NCI-H1105 treated with DMSO at 0.1 percent for 48 hours (cell line): ENCODE results near the gene ZNF407.
"Not testable (repeated sequence)": the region's sequence is repeated elsewhere in the genome, so short reads cannot be mapped to it uniquely, and the experiment has no call there.

ENCODE experiments used
- DNase-seq: peaks from one replicate; lab custom pipeline; 2025; lab: John Stamatoyannopoulos, UW

Gene ZNF407

DNA sequence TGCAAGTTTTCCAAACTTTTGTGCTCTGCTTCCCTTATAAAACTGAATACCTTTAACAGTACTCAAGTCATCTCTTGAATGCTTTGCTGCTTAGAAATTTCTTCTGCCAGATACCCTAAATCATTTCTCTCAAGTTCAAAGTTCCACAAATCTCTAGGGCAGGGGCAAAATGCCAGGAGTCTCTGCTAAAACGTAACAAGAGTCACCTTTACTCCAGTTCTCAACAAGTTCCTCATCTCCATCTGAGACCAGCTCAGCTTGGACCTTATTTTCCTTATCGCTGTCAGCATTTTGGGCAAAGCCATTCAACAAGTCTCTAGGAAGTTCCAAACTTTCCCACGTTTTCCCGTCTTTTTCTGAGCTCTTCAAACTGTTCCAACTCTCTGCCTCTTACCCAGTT, 373.7 kb downstream of the ZNF407 start:
- not testable (repeated sequence) for DNase-seq

DNA sequence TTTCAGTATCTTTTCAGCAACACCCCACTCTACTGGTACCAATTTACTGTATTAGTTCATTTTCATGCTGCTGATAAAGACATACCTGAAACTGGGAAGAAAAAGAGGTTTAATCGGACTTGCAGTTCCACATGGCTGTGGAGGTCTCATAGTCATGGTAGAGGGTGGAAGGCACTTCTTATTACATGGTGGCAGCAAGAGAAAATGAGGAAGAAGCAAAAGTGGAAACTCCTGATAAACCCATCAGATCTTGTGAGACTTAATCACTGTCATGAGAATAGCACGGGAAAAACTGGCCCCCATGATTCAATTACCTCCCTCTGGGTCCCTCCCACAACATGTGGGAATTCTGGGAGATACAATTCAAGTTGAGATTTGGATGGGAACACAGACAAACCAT, 374.1 kb downstream of the ZNF407 start:
- DNase-seq = not testable (repeated sequence)

DNA sequence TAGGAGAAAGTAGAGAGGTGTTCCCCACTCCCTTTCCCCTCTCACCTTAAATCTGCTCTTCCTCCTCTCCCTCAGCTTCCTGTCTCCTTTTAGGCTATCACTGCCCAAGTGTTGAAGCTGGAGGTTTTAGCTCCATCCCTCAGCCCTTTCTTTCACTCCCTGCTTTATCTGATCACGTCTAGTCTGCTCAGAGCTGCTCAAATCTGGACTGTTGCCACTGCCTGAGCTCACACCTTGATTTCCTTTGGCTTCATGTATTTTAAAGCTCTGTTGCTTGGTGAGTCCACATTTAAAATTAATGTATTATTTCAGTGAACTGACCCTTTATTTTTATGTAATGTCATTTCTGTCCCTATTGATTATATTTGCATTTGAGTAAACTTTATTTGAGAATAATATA, 374.7 kb downstream of the ZNF407 start:
- no peak for DNase-seq

DNA sequence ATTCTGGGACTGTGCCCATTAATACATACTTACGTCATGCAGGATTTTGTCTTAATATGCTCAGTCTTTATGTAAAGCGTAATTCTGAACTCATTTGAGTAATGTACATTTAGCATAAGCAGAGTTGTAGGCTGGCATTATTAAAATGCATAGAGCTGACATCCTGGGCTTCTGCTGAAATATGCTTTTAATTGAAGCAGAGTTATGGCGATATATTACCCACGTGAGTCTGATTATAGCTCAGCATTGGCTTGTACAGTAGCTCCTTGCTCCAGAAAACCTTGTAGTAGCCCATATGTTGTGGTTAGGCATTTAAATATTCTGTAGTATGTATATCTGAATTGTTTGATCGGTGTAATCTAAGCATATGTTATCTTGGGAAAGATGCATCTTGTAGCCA, 377.3 kb downstream of the ZNF407 start:
- DNase-seq = no peak

DNA sequence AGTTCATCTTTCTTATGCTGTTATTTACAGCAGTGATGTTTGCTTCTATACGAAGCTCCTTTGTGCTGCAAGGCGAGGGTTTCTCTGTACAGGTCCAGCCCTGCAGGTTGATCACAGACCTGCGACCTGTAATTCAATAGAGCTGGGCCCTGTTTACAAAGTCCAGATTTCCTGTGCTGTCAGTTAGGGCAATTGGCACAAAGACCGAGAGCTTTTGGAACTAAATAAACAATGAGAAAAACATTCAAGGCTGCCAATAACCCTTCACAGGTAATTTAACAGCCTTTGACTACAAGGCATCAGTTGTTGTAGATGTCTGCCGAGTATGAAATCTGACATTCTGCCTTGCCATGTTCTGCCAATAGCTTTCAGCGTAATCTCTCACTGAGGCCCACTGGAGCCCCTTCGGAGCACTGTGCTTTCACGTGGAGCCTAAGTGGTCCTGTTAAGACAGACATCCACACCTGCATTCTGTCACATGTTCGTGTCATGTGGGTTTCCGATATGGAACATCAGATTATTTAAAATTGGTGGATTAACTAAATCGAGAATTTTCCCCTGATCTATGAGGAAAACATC, 378.8 kb downstream of the ZNF407 start:
- DNase-seq = peak; percentile 97

DNA sequence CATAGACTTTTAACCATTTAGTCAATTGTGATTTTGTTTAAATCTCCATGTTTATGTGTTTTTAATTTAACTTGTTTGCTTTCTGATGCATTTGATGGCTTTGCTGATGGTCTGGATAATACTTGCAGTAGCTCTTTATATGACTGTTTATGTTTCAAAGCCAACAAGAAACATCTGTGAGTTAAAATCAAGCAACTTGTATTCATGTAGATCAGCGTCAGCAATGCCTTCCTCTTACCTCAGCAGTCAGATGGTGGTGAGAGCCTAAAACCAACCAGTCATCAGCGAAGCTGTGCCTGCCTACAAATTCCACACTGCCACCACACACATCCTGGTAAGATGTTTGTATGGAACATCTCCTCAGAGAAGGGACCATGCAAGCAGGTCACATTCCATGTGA, 379.4 kb downstream of the ZNF407 start:
- no peak for DNase-seq

DNA sequence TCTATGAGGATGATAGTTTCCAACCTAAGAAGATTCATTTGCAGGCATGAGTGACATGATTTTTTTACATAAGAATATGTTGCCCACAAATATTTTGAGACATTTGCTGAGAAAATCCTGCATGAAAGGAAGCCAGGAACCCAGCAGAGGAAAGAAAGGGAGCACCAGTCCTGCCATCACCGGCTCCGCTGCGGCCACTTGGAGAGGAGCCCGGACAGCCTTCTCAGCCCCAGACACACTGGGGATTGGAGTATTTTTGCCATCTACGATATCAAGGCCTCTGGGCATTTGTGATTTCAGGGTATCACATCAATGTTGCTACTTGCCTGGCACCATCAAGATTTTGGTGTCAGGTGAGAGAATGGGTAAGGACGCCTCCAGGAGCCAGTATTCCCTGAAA, 383.0 kb downstream of the ZNF407 start:
- no peak for DNase-seq

DNA sequence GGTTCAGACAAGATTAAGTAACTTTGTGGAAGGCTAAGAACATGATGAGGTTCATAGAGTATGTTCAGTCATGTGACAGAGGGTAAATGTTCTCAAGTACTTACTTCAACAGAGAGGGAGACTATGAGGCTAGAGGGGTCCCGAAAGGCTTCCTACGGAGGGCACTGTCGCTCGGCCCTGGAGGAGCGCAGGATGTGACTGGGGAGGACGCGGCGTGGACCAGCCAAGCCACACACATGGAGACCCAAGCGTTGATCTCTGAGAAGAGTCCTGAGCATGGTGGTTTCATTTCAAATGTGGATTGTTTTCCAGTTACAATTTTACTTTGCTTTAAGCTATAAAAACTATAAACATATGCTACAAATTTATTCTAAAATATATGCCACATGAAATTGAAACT, 383.8 kb downstream of the ZNF407 start:
- DNase-seq = no peak

DNA sequence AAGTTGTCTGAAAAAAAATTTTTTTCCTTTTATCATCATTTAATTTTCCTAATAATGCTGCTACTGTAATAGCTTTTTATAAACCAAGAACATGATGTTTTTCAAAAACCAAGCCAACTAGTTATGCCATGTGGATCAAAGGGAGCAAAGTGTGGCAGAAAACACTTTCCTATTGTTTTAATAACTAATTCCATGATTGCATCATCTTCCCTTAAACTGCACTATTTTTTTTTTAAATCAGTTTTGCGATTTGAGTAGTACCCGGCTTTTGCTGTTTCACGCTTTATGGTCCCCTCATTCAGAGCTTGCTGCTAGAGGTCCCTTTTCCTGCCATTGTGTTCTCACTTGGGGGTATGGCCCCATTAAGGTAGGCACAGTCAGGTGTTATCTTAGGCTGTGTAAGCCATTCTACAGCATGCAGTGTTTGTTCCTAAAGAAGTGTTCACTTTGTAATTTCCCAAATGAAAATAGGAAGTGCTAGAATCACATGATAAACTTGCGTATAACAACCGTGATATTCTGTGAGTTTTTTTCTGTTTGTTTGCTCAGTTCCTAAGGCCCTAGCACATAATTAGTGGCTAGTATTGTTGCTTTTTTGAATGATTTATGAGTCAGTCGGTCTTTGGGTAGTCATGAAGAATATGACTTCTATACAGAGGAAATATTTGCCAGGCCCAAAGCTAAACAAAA, 385.4 kb downstream of the ZNF407 start:
- DNase-seq = peak; percentile 88

DNA sequence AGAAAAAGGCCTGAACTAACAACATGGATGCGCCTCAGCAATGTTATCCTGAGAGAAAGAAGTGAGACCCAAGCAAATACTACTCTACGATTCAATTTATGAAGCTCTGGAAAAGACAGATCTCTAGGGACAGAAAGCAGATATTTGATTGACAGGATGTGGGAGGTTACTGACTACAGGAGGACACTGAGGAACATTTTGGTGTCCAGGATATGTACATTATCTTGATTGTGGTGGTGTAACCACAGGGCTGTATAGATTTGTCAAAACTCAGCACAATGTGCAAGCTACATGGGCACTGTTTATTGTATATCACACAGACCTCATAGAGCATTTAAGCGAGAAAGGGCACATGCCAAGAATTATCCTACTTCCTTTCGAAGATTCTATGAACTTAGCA, 391.5 kb downstream of the ZNF407 start:
- DNase-seq = no peak

DNA sequence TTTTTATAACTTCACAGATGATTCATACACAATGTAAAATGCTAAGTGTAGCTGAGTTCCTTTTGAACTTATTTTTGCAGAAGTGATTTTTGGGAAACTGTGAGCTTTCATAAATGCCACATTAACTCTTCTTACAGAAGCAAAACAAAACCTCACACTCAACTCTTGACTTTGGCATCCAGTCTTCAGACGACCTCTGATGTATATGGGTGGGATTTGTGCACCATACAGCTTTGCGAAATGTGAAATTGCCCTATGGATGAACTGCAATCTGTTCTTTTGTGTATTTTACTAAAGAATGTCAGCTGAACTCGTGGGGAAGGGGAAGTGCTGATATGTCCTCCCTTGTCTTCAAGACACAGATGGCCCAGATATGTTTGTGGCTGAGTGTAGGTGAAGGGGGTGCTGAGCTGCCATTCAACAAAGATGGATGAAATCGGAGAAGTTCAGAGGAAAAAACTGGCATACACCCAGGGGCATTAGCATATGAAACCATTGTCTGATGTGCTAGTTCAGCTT, 393.0 kb downstream of the ZNF407 start:
- DNase-seq = peak; percentile 80

DNA sequence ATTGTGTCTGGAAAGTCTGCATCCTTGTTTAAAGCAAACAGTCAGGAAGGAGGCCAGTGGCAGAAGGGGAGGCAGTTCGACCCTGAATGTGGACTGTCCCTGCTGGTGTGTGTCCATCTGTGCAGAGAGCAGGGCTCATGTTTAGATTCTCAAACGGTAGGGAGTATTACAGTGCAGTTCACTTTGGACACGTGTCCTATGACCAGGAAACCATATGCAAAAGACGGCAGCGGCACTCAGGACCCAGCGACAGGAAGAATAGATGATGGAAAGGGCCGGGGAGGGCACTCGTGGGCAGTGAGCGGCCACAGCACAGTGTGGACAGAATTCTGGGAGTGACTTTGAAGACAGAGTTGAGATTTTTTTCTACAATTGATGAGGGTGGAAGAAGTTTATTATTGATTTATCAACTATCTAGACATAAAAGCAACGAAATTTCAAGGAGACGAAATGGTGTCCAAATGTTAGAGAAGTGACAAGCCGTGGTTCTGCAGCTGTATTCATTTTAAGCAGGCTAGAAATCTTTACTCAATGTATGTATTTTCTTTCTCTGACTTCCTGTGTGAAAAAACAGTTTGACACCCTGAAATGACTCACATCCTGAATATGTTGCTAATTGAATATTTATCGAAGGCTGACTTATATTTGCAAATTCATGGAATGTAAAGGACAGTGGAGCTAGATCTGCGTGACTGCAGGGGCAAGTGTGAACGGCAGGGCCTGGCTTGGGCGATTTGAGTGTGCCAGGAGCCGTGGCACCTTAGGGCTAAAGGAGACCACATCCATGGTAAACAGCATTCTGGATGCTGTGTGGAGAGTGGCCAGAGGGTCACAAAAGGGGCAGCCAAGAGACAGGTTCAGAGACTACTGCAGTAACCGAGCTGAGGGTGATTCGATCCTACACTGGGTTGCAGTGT, 397.1 kb downstream of the ZNF407 start:
- DNase-seq = no peak

DNA sequence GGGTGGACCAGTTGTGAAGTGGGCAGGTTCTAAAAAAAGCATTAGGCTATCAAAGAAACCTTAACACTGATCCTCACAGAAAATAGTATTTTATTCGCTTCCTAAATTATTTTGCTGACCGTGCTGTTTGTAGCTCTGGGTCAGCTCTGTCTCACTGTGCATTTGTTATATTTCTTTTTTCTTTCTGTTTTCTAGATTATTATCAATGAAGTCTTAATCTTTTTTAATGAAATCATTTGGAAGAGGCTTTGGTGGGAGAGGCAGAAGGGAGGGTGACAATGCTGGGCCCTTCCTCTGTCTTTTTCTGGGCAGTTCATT, 397.7 kb downstream of the ZNF407 start:
- no peak for DNase-seq

DNA sequence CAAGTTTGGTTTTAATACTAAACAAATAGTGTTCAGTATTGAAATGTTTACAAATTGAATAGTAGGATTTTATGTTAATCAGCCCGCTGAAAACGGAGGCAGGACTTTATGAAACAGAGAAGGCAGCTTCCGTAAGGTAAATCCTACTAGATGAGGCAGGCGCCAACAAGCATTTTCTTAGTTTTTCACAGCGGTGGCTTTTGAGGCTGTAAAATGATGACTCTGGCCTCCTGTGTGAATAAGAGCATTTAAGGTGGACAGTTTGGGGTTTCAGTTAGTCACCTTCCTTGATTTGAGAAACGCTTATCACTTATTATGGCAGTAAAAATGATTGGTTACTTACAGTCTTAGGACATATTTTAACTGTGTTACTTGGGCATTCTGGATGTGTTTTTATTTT, 398.4 kb downstream of the ZNF407 start:
- DNase-seq = no peak

DNA sequence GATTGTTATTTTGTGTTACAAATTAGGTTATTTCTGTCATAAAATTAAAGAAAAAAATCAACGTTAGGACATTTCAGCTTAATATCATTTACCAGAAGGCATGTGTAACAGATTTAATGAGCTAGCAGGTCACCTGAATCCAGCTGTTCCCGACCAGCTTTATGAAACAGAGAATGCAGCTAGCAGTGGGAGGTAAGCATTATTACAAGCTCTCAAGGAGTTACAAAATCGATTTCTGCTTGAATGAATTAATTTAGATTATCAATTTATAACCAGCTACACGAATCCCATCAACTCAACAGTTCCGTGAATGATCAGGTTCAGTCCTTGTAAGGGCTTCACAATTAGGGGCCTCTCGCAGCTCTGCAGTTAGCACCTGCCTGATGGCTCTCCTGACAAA, 399.3 kb downstream of the ZNF407 start:
- no peak for DNase-seq

DNA sequence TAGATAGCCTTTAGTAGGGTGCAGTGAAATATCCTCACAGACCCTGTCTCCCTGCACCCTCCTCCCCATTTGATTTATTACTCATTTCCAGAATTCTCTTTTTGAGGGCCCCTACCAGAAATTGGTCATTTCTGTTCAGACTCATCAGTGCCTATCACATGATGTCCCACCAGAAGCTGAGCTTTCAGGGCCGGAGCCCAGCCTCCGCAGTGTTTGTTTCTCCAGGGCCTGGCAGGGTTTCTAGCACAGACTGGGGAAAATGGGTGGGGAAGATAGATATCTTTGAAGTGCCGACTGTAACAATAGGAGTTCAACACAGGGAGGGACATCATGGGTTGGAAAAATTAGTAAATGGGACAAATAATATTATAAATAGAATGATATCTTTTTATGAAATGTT, 403.2 kb downstream of the ZNF407 start:
- DNase-seq = no peak

DNA sequence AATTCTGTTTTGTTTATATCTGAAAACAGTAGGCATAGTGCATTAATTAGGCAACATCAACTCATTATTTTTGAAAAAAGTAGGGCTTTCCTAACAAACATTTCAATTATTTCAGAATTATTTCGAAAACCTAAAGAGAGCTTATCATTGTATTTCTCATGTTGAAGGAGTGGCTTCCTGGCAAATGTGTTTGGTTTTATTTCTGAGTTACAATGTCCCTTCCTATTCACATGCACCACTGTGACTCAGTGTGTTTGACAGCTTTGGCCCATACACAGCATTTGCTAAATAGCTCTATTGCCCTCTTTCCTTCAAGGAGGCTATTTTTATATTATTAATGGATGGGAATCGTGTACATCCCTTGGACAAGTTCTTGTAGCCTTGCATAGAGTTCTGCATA, 405.4 kb downstream of the ZNF407 start:
- DNase-seq = no peak

DNA sequence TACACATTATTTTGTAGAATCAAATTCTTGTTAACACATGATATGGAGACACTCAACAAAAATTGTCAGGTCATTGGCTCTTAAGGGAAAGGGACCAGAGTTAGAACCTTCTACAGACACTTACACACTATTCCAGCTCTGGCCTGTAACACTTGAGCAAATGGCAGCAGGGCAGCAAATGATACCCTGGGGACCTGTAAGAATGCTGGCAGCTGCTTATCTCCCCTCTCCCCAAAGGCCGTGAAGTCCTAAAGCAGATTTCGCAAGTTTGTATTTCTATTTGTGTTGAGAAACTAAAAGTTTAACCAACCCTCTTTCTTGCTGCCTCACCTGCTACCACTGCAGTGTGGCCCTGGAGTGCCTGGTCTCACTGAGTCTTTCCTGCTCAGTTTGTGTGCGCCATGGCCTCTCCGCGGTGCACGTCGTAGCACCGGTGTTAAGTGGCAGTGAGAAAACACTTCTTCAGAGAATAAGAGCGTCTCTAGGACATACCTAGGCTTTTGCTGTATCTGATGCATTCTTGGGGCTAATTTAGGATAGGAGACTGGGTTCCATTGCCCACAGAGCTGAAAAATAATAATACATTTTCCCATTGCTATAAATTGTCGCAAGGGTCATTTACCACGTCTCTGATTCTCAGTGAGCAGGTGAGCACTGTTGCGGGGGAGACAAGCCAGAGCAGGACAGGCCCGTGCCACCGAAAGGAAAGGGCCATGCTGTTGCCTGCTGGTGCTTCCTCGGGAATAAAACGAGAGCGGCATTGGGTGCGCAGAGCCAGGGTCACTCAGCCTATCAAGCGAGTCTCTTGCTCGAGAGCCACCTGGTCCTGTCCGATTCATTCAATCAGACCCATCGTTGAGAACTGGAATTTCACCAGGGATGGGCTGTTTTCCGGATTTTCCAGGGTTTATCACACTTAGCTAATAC, 406.4 kb downstream of the ZNF407 start:
- no peak for DNase-seq

DNA sequence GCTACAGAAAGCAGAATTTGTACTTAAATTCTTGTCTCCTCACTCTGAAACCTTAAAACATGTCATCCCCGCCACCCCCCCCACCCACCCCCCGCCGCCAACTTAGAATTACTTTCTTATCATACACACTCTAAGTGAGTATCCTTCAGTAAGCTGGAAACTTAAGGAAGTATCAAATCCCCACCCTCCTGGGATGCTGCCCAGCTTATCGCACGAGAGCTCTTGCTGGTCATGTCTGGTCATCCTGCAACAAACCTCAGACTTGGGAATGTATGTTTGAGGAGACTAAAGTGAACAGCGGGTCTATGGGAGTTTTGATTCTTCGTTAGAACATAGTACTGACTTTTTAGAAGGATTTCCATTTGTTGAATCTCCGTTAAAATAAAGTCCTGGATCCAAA, 408.0 kb downstream of the ZNF407 start:
- no peak for DNase-seq

DNA sequence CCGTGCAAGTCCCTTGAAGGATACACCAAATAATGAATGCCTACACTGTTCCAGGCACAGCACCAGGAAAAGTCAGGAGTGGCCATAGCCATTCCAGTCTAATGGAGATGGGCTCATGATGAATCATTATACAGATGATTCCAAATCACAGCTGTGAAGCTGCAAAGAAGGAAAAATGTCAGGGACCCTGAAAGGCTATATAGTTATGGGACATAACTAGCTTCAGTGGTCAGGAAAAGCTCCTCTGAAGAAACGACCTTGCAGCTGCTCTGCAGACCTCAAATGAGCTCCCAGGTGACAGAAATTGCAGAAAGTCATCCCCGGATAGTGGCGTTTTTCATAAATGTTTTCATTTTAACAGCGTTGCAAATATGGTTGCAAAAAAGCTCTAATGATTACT, 410.5 kb downstream of the ZNF407 start:
- no peak for DNase-seq

DNA sequence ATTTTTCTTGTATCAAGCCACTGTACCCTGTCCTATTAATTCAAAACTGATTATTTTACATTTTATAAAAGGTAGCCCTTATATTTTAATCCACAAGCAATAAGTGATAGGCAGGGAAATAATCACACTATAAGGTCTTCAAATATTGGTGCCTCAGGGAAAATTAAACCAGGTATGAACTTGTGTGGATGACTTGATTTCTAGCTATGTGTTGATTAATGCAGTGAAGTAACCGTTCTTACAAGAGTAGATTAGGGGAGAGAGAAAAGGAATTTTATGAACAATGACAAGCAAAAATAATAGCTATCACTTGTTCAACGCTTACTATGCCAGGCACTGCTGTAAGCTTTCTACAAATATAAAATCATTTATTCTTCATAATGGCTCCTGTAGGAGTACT, 411.6 kb downstream of the ZNF407 start:
- DNase-seq = no peak

DNA sequence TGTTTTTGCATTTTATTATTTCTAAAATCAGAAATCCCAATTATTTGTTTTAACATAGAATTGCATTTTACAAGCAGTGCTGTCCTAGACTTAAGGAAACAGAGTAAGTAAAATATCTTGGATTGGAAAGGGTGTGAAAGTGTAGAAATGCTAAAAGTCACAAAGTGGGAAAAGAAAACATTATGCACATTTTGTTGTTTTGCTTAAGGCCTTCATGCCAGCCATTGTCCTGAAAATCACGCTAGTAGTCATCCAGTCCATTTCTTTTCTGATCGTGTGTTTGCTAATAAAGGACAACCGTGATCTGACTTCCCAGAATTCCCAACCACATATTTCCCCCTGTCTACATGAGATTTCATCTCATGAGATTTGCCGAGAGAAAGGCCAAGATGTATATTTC, 412.2 kb downstream of the ZNF407 start:
- no peak for DNase-seq
